H1 (cell line): ENCODE data around the gene CMTM1. TPM values are rescaled to one million over a fixed set of nuclear protein-coding genes. Genes with fewer than 3 reads are reported as not detected.

Experiments
- CTCF ChIA-PET: fragments of 300-600 bp; sonication (Branson Sonifier 250); formaldehyde crosslinking; loops from one replicate; lab custom pipeline; 2021; ENCODE audit not compliant: partially characterized antibody; lab: Charles Lee
- POLR2A ChIA-PET: fragments of 300-600 bp; sonication (Branson Sonifier 250); formaldehyde crosslinking; loops from one replicate; lab custom pipeline; 2021; ENCODE audit warnings: inconsistent platforms; ENCODE audit not compliant: partially characterized antibody; lab: Charles Lee
- DNase-seq, 2 experiments: peaks; one replicate each; pipeline versions ENCODE4 v3.0.0 to v3.0.0-alpha.2; 2010 to 2022; ENCODE audit warnings: low spot score in 2 of 2, low read depth in 1 of 2, mixed read lengths in 1 of 2
- FAIRE-seq: peaks from 2 replicates; lab custom pipeline; 2011; peaks lifted over from hg19 to GRCh38; lab: Jason Lieb, UNC
- H2AFZ ChIP-seq: 2 replicates; pipeline ENCODE4 v1.8.1; 2012; ENCODE audit warnings: low read length, inconsistent platforms
- H2AK5ac ChIP-seq: 2 replicates; pipeline ENCODE4 v1.6.1; 2013; ENCODE audit warnings: low read depth, low read length
- H2BK120ac ChIP-seq: replicated peaks from 2 replicates; pipeline ENCODE3; 2013; ENCODE audit warnings: low read depth, low read length, inconsistent platforms
- H2BK12ac ChIP-seq: 2 replicates; pipeline ENCODE4 v1.6.1; 2013; ENCODE audit warnings: low read depth, low read length
- H2BK15ac ChIP-seq: 2 replicates; pipeline ENCODE4 v1.6.1; 2013; ENCODE audit warnings: low read length
- H2BK20ac ChIP-seq: 2 replicates; pipeline ENCODE4 v1.6.1; 2013; ENCODE audit warnings: low read length
- H2BK5ac ChIP-seq: 2 replicates; pipeline ENCODE4 v1.6.1; 2013; ENCODE audit warnings: low read depth, low read length
- H3K14ac ChIP-seq: 2 replicates; pipeline ENCODE4 v1.6.1; 2013; ENCODE audit warnings: inconsistent platforms; ENCODE audit not compliant: insufficient read length
- H3K18ac ChIP-seq: 2 replicates; pipeline ENCODE4 v1.6.1; 2013; ENCODE audit warnings: low read length; ENCODE audit errors: extremely low read depth
- H3K23ac ChIP-seq: 2 replicates; pipeline ENCODE4 v1.6.1; 2013; ENCODE audit warnings: inconsistent platforms; ENCODE audit not compliant: insufficient read length
- H3K23me2 ChIP-seq: 2 replicates; pipeline ENCODE4 v1.6.1; 2013; ENCODE audit warnings: low read depth, low read length
- H3K27ac ChIP-seq: 2 replicates; pipeline ENCODE4 v1.6.1; 2011; ENCODE audit warnings: low read depth, low read length, inconsistent platforms
- H3K27me3 ChIP-seq, 4 experiments: replicated peaks in 1 of 4; 1 replicate in 1 of 4; 2 replicates in 3 of 4; pipeline versions ENCODE4 v1.6.1 to v1.8.1; 2011 to 2013; ENCODE audit warnings: low read length in 3 of 4, mild to moderate bottlenecking in 3 of 4, inconsistent platforms in 2 of 4, mixed read lengths in 2 of 4, moderate library complexity in 1 of 4; ENCODE audit not compliant: control insufficient read depth in 3 of 4, insufficient read depth in 3 of 4; ENCODE audit errors: extremely low read depth in 1 of 4
- H3K36me3 ChIP-seq, 4 experiments: 2 replicates each; pipeline versions ENCODE4 v1.6.1 to v1.8.1; 2011 to 2013; ENCODE audit warnings: mild to moderate bottlenecking in 4 of 4, low read length in 3 of 4, moderate library complexity in 2 of 4, control low read depth in 1 of 4, inconsistent platforms in 1 of 4; ENCODE audit not compliant: insufficient read depth in 4 of 4, control insufficient read depth in 2 of 4
- H3K4ac ChIP-seq: replicated peaks from 2 replicates; pipeline ENCODE3; 2013; ENCODE audit warnings: low read length, low read depth, mixed read lengths, inconsistent platforms; ENCODE audit not compliant: insufficient read length
- H3K4me1 ChIP-seq, 4 experiments: replicated peaks in 1 of 4; 1 replicate in 1 of 4; 2 replicates in 3 of 4; pipeline versions ENCODE4 v1.6.1 to v1.8.1; 2011 to 2013; ENCODE audit warnings: low read length in 3 of 4, inconsistent platforms in 2 of 4, mixed read lengths in 1 of 4; ENCODE audit not compliant: insufficient read depth in 4 of 4, control insufficient read depth in 3 of 4
- H3K4me2 ChIP-seq, 2 experiments: 2 replicates each; pipeline versions ENCODE4 v1.6.1 to v1.8.1; 2011 to 2013; ENCODE audit warnings: low read depth in 2 of 2, low read length in 2 of 2, control low read depth in 1 of 2, inconsistent platforms in 1 of 2, mild to moderate bottlenecking in 1 of 2; ENCODE audit not compliant: insufficient read depth in 1 of 2
- H3K4me3 ChIP-seq, 4 experiments: fragments of 200-600, 300-600 bp in 1 of 4; sonication (generic), shearing (Covaris generic), sonication (Bioruptor Twin) in 1 of 4; 2 replicates each; pipeline versions ENCODE4 v1.5.1 to v1.8.1; 2011 to 2016; ENCODE audit warnings: low read length in 4 of 4, low read depth in 3 of 4, control low read depth in 2 of 4, inconsistent platforms in 2 of 4, mild to moderate bottlenecking in 2 of 4, mixed read lengths in 1 of 4, moderate library complexity in 1 of 4; ENCODE audit not compliant: insufficient read depth in 2 of 4; ENCODE audit errors: extremely low read depth in 1 of 4
- H3K56ac ChIP-seq: replicated peaks from 2 replicates; pipeline ENCODE3; 2013; ENCODE audit warnings: low read depth, mild to moderate bottlenecking, mixed read lengths, low read length, inconsistent platforms; ENCODE audit not compliant: insufficient read length
- H3K79me1 ChIP-seq: 2 replicates; pipeline ENCODE4 v1.6.1; 2013; ENCODE audit warnings: low read depth, low read length, control low read depth
- H3K79me2 ChIP-seq, 2 experiments: 2 replicates each; pipeline versions ENCODE4 v1.6.1 to v1.8.1; 2012 to 2013; ENCODE audit warnings: low read length in 2 of 2, mild to moderate bottlenecking in 2 of 2, inconsistent platforms in 1 of 2; ENCODE audit not compliant: insufficient read depth in 2 of 2, control insufficient read depth in 1 of 2
- H3K9ac ChIP-seq, 4 experiments: replicated peaks in 1 of 4; 1 replicate in 1 of 4; 2 replicates in 3 of 4; pipeline versions ENCODE4 v1.6.1 to v1.8.1; 2011 to 2013; ENCODE audit warnings: low read depth in 3 of 4, low read length in 3 of 4, control low read depth in 2 of 4, mild to moderate bottlenecking in 2 of 4, moderate library complexity in 2 of 4, inconsistent platforms in 1 of 4; ENCODE audit errors: extremely low read depth in 1 of 4
- H3K9me3 ChIP-seq, 2 experiments: 2 replicates each; pipeline versions ENCODE4 v1.6.1 to v1.8.1; 2012 to 2013; ENCODE audit warnings: mild to moderate bottlenecking in 2 of 2, moderate library complexity in 2 of 2, control low read depth in 1 of 2, inconsistent platforms in 1 of 2, low read depth in 1 of 2, low read length in 1 of 2, mixed read lengths in 1 of 2; ENCODE audit not compliant: insufficient read depth in 2 of 2
- H4K20me1 ChIP-seq, 2 experiments: replicated peaks in 1 of 2; 2 replicates each; pipeline versions ENCODE3 to v1.8.1; 2011 to 2013; ENCODE audit warnings: inconsistent platforms in 2 of 2, low read length in 2 of 2, mild to moderate bottlenecking in 1 of 2; ENCODE audit not compliant: insufficient read depth in 2 of 2, control insufficient read depth in 1 of 2
- H4K5ac ChIP-seq: 2 replicates; pipeline ENCODE4 v1.6.1; 2013; ENCODE audit warnings: low read length, low read depth, mixed read lengths, inconsistent platforms; ENCODE audit not compliant: insufficient read length
- H4K8ac ChIP-seq: 2 replicates; pipeline ENCODE4 v1.8.0; 2013; ENCODE audit warnings: mild to moderate bottlenecking, moderate library complexity, low read length, inconsistent platforms; ENCODE audit not compliant: insufficient read depth; ENCODE audit errors: extremely low read depth
- H4K91ac ChIP-seq: replicated peaks from 2 replicates; pipeline ENCODE3; 2013; ENCODE audit warnings: low read length, mixed read lengths, inconsistent platforms; ENCODE audit not compliant: insufficient read length
- ASH2L ChIP-seq: fragments of 200-600, 300-600 bp; sonication (generic); IDR thresholded peaks from one replicate; pipeline ENCODE4 v1.7.1; 2017; ENCODE audit warnings: low read length
- CHD1 ChIP-seq: IDR thresholded peaks from 2 replicates; pipeline ENCODE4 v1.6.1; 2012; ENCODE audit warnings: low read depth, low read length, improper control_type of control experiment
- MAFK ChIP-seq: IDR thresholded peaks from 2 replicates; pipeline ENCODE4 v1.6.1; 2012; ENCODE audit warnings: low read depth, mild to moderate bottlenecking, improper control_type of control experiment, low read length
- SAP30 ChIP-seq: fragments of 300-600 bp; sonication (generic); IDR thresholded peaks from 2 replicates; pipeline ENCODE4 v1.7.1; 2012; ENCODE audit warnings: low read length, moderate library complexity, mild to moderate bottlenecking, inconsistent platforms; ENCODE audit not compliant: insufficient read depth, insufficient replicate concordance
- SIX5 ChIP-seq: IDR thresholded peaks from 2 replicates; pipeline ENCODE4 v1.6.1; 2011; ENCODE audit warnings: mild to moderate bottlenecking, low read depth, low read length
- TAF7 ChIP-seq: optimal IDR thresholded peaks from 2 replicates; pipeline ENCODE3; 2011; ENCODE audit warnings: low read depth, mild to moderate bottlenecking, inconsistent platforms, low read length, moderate library complexity, borderline replicate concordance
- WGBS, 2 experiments: shearing (Covaris generic) in 1 of 2; methylation state at CpG; one replicate each; pipeline versions ENCODE4 v1.1.6 to v1.1.7; 2013 to 2015; ENCODE audit warnings: low lambda C conversion rate in 2 of 2, mixed read lengths in 2 of 2, inconsistent platforms in 1 of 2, low coverage in 1 of 2, missing lambda C conversion rate in 1 of 2; ENCODE audit not compliant: insufficient replicate concordance in 2 of 2, insufficient coverage in 1 of 2, insufficient read length in 1 of 2; ENCODE audit errors: extremely low coverage in 1 of 2, missing lambda C conversion rate in 1 of 2; 5-methylcytosine and 5-hydroxymethylcytosine counted together
- polyA plus RNA-seq, 7 experiments: library from polyadenylated mRNA; depleted of rRNA in 3 of 7; stranded (reverse) in 5 of 7; unstranded in 2 of 7; fragments of >200 nt in 5 of 7; fragments of 200-250 nt in 2 of 7; gene quantifications; 1 replicate in 5 of 7; 2 replicates in 1 of 7; 4 replicates in 1 of 7; pipeline versions ENCODE4 v1.2.1 to v1.2.3, GENCODE V29; 2011 to 2013; ENCODE audit warnings: missing spikeins in 2 of 7, mixed read lengths in 2 of 7
- total RNA-seq: library from RNA; stranded (reverse); fragmentation: NEBNext Ultra II Directional; extraction: Animal tissue kit (Norgen Biotek cat#: 25700); gene quantifications from 2 replicates; pipeline ENCODE4 v1.2.1, GENCODE V29; 2021
- TF ChIP-seq, protein P1 (sequence below), 3 experiments: IDR thresholded peaks; 1 replicate in 2 of 3; 2 replicates in 1 of 3; pipeline versions ENCODE4 v1.5.1 to v1.6.1; 2011; ENCODE audit warnings: low read length in 3 of 3, mild to moderate bottlenecking in 3 of 3, inconsistent platforms in 2 of 3, low read depth in 1 of 3, moderate library complexity in 1 of 3; ENCODE audit not compliant: insufficient read depth in 1 of 3; ENCODE audit errors: control extremely low read depth in 1 of 3

Gene CMTM1
- total and polyA plus RNA-seq, 2 of the 8 experiments (the other 6 are each of a cell fraction or from before 2014, with no cell fraction given) = 1.2 to 2.0 TPM

DNA sequence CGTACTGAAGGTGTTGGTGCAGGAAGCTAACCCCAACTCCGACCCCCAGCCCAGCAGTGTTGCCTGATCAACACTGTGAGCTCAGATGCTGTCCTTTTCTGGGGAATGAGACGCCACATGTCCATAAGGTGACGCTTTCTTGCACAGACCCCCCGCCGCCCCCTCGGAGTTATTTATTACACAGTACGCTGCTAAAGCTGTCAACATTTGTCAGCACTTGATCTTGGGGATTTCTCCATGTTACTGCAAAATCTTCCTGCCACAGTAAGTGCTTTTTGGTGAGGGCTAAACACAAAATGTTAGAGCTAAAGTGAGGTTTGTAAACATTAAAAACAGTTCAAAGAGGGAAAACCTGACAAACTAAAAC is 54.2 kb downstream of the CMTM1 start:
- no peak overlapping the region for H2BK20ac ChIP-seq
- no peaks in the 10 kb centered on the region for H3K27me3 ChIP-seq
- no peak overlapping the region for H3K23ac ChIP-seq
- H2AFZ ChIP-seq = no peak overlapping the region
- H3K4me2 ChIP-seq = no peak overlapping the region
- H4K20me1 ChIP-seq = peaks cover 4 to 10% of the 10 kb centered on the region in 2 experiments
- H2BK15ac ChIP-seq = no peak overlapping the region
- H2BK5ac ChIP-seq = no peak overlapping the region
- TF ChIP-seq CHD1 (no peak), SAP30 (no peak), SIX5 (no peak), TAF7 (no peak), ASH2L (no peak), MAFK (no peak)
- TF ChIP-seq, protein P1, sequence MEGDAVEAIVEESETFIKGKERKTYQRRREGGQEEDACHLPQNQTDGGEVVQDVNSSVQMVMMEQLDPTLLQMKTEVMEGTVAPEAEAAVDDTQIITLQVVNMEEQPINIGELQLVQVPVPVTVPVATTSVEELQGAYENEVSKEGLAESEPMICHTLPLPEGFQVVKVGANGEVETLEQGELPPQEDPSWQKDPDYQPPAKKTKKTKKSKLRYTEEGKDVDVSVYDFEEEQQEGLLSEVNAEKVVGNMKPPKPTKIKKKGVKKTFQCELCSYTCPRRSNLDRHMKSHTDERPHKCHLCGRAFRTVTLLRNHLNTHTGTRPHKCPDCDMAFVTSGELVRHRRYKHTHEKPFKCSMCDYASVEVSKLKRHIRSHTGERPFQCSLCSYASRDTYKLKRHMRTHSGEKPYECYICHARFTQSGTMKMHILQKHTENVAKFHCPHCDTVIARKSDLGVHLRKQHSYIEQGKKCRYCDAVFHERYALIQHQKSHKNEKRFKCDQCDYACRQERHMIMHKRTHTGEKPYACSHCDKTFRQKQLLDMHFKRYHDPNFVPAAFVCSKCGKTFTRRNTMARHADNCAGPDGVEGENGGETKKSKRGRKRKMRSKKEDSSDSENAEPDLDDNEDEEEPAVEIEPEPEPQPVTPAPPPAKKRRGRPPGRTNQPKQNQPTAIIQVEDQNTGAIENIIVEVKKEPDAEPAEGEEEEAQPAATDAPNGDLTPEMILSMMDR (IDR thresholded peaks at IDR 0.05; ENCODE audit: control extremely low read depth in 1 of 3, insufficient read depth in 1 of 3, low read depth in 1 of 3, low read length in 3 of 3) = no peak
- no peak overlapping the region for H3K4ac ChIP-seq
- no peaks in the 10 kb centered on the region for H3K79me2 ChIP-seq
- H3K23me2 ChIP-seq = no peaks in the 10 kb centered on the region
- H2AK5ac ChIP-seq = no peak overlapping the region
- H3K36me3 ChIP-seq = peaks cover 3 to 32% (median 6%) of the 10 kb centered on the region in 4 experiments; a peak in 4 of 8 replicates
- no peak overlapping the region for H2BK12ac ChIP-seq
- H2BK120ac ChIP-seq = no peak overlapping the region
- ChIA-PET POLR2A (interaction anchor here (0.9 to 1.2 kb wide), 2 partner anchors 12 to 18 kb away, joined by 3 to 6 read pairs; no protein-coding TSS in a partner anchor), CTCF (interaction anchor here (1.1 to 4.6 kb wide), 3 partner anchors 12 to 31 kb away, joined by 3 to 44 read pairs (median 12); no protein-coding TSS in a partner anchor)
- WGBS, 2 experiments = 95% methylated on average over 8 of the region's 8 CpGs; no CpG with 5 or more reads in 1 of the 2 experiments
- no peak for FAIRE-seq
- H3K79me1 ChIP-seq = no peaks in the 10 kb centered on the region; the same call in 1 of the 2 replicates
- no peak overlapping the region; the same call in 1 of the 2 replicates for H4K8ac ChIP-seq
- H3K4me3 ChIP-seq = no peak overlapping the region
- no peak overlapping the region for H3K18ac ChIP-seq
- no peak overlapping the region for H3K14ac ChIP-seq
- no peak for DNase-seq
- no peak overlapping the region for H3K9ac ChIP-seq
- H3K56ac ChIP-seq = no peak overlapping the region
- no peak overlapping the region for H3K27ac ChIP-seq
- H4K91ac ChIP-seq = no peak overlapping the region
- peaks cover 3 to 14% (median 8%) of the 10 kb centered on the region in 4 experiments for H3K4me1 ChIP-seq
- no peak overlapping the region for H4K5ac ChIP-seq
- H3K9me3 ChIP-seq = no peaks in the 10 kb centered on the region
